Measurements from ENCODE around the gene NRG3.

NRG3 gene

DNA sequence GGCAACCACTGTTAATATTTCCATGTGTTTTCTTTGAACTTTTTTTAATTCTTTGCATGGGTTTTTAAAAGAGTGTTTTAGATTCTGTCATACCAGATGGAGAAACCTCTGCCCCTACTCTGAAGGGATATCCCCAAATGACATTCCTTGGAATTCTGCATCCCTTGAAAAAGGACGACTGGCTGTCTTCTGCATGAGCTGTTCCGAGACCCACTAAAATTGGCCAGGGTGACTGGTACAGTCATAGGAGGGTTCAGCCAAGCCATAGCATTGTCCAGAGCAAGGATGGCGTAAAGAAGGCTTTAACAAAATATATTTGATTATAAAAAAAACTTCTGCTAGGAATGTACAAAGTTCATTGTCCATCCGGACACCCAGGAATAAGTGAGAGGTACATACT, 952.9 kb downstream of the NRG3 start:
- no peak for DNase-seq (ENCODE audit: low read depth)
- H3K4me3 ChIP-seq (ENCODE audit: low read depth, low read length): no peak overlapping the region
- TF ChIP-seq, protein P1, sequence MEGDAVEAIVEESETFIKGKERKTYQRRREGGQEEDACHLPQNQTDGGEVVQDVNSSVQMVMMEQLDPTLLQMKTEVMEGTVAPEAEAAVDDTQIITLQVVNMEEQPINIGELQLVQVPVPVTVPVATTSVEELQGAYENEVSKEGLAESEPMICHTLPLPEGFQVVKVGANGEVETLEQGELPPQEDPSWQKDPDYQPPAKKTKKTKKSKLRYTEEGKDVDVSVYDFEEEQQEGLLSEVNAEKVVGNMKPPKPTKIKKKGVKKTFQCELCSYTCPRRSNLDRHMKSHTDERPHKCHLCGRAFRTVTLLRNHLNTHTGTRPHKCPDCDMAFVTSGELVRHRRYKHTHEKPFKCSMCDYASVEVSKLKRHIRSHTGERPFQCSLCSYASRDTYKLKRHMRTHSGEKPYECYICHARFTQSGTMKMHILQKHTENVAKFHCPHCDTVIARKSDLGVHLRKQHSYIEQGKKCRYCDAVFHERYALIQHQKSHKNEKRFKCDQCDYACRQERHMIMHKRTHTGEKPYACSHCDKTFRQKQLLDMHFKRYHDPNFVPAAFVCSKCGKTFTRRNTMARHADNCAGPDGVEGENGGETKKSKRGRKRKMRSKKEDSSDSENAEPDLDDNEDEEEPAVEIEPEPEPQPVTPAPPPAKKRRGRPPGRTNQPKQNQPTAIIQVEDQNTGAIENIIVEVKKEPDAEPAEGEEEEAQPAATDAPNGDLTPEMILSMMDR (conservative IDR thresholded peaks at IDR 0.05; ENCODE audit: low read depth, low read length): no peak

DNA sequence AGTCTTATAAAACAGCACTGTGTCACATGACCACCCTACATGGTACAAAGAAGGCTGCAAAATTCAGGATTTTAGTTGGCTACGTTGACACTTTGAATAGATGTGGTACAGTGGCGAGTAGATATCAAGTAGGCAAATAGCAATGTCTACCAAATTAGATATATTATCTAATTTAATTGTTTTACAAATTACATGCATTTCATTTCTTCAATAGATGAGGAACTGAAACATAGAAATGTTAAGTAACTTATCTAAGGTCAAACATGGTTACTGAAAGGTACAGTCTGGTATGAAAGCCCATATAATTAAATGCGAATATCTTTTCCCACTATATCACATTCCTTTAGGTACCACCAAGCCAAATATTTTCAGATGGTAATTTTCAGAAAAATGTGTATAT, 972.2 kb downstream of the NRG3 start:
- no peak overlapping the region for H3K4me3 ChIP-seq (ENCODE audit: low read depth, low read length)
- TF ChIP-seq, protein P1 (conservative IDR thresholded peaks at IDR 0.05; ENCODE audit: low read depth, low read length): no peak
- no peak for DNase-seq (ENCODE audit: low read depth)

DNA sequence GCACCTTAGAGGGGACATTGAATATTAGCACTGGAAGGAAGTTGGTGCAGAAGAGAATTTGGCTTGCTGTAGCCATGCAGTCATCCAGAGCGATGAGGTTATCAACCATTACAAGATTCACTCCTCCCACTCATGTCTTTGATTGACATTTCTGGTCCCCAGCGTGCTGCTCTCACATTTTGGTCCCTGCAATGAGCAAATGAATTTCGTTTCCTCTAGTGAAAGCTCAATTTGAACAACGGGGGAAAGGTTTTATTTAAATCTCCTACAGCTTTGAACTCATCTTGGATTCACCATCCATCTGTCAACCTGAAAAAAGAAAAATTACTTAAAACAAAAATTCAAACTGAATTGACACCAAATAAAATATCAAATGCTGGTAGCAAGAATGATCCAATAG, 975.2 kb downstream of the NRG3 start:
- no peak for DNase-seq (ENCODE audit: low read depth)
- TF ChIP-seq, protein P1 (conservative IDR thresholded peaks at IDR 0.05; ENCODE audit: low read depth, low read length): no peak
- H3K4me3 ChIP-seq (ENCODE audit: low read depth, low read length): no peak overlapping the region

DNA sequence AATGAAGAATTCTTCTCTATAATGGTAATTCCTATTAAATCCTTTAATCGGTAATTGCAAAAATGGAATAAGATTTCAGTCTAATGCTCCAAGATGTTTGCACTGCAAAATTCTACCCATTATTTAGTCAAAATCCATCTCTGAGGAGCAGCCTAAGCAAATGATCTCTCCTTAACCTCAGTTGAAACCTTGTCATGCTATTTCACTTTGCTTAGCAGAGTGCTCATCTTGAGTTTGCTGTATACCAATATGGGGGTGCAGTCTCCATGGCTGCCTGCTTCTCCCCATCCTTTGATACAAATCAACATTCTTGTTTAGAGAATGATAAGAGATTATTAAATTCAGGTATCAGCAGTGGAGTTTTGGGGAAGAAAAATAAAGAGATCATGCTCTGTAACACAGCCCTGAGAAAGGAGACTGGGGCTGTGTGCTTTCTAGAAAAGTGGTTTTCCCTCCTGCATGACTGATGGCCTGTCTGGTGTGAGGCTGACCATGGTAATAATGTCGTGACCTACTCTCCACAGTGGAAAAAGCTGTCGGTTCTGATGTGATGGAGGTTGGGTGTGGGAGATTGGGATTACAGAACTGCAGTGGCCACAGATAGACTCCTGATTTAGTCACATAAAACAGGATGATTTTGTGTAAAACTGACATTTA, 982.1 kb downstream of the NRG3 start:
- no peak for DNase-seq (ENCODE audit: low read depth)
- TF ChIP-seq, protein P1 (conservative IDR thresholded peaks at IDR 0.05; ENCODE audit: low read depth, low read length): no peak
- H3K4me3 ChIP-seq (ENCODE audit: low read depth, low read length): no peak overlapping the region

DNA sequence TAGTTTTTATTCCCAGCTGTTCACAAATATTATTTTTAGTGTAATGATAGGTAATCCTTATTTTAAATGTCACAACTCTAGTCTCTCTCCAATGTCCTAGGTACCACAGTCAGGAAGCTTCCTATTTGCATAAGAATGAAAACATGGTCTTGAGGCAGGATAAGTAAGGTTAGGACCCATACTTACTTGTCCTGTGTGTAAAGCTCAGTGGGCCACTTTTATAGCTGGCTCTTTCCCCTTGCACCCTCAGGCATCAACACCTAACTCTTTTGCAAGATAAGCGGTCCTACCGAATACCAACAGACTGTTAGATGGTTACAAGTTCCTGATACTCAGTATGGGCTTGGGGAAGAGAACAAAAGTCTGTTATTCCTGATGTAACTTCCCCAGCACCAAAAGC, 986.9 kb downstream of the NRG3 start:
- TF ChIP-seq, protein P1 (conservative IDR thresholded peaks at IDR 0.05; ENCODE audit: low read depth, low read length): no peak
- H3K4me3 ChIP-seq (ENCODE audit: low read depth, low read length): no peak overlapping the region
- DNase-seq (ENCODE audit: low read depth): no peak

DNA sequence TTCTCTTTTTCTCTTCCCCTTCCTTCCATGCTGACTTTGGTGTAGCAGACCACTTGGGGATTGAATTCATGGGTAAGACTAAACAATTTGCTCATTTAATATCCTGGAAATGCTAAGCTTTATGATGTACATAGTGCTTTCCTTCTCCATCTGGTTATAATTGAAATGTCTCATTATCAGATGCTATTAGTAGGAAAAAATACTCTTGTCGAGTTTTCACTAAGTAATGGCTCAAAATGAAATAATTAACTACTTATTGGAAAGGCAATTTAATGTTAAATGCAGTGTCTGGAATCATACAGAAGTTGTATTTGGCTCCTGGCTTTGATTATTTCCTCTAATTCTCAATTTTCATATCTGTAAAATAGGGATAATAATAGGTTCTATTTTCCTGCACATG, 990.4 kb downstream of the NRG3 start:
- TF ChIP-seq, protein P1 (conservative IDR thresholded peaks at IDR 0.05; ENCODE audit: low read depth, low read length): no peak
- no peak for DNase-seq (ENCODE audit: low read depth)
- H3K4me3 ChIP-seq (ENCODE audit: low read depth, low read length): no peak overlapping the region

DNA sequence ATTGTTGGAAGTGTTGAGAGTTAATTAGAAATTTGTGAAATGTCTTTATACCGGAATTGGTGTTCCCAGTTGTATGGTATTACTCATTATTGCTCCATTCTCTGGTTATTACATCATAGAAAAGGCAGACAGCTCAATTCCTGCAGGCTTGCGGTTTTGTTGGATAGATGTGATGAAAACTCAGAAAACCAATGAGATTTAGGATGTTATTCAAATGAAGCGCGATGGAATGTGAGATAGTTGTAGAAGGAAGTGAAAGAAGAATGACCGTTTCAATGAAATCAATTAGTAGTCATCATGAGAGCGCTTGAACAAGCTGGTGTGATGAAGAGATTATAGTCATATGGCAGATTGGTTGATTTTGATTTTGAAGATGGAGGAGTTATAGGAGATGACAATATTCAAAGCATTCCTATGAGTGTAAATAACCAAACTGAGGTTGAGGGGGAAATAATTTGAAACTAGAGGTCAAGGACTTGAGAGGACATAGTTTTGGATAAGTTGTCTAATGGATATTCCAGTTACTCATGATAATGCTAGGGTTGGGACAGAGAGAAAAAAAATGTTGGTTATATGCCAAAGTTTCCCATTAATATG, 991.5 kb downstream of the NRG3 start:
- peak; percentile 15 for DNase-seq (ENCODE audit: low read depth)
- TF ChIP-seq, protein P1 (conservative IDR thresholded peaks at IDR 0.05; ENCODE audit: low read depth, low read length): no peak
- H3K4me3 ChIP-seq (ENCODE audit: low read depth, low read length): no peak overlapping the region

Measured in choroid plexus epithelial cell (primary cell).